Activated T-helper 2 cell treated with anti-CD3 and anti-CD28 coated beads, Interferon-gamma antibody, Interleukin-2, Interleukin-4, amounts not matched to agents 10 μg/mL and 5 μg/mL and 100 μg/mL, durations not matched to agents 14 hours and 24 hours and 36 hours (primary cell): Measurements from ENCODE around the gene ECPAS. TPM values are rescaled to one million over a fixed set of nuclear protein-coding genes. Genes with fewer than 3 reads are reported as not detected.
A peak's percentile ranks its signal among the peaks of the same experiment; 100 is the strongest.
"Not testable (repeated sequence)": the region's sequence is repeated elsewhere in the genome, so short reads cannot be mapped to it uniquely, and the experiment has no call there.

Experiments used
- DNase-seq: peaks from one replicate; pipeline ENCODE4 v3.0.0; 2021; ENCODE audit warnings: low spot score
- H3K27ac Mint-ChIP-seq: one replicate; pipeline ENCODE4 v1.8.0; 2021; ENCODE audit warnings: mixed read lengths
- H3K27me3 Mint-ChIP-seq: one replicate; pipeline ENCODE4 v1.8.0; 2021; ENCODE audit warnings: low read depth, mixed read lengths
- H3K36me3 Mint-ChIP-seq: one replicate; pipeline ENCODE4 v1.8.0; 2021; ENCODE audit warnings: low read depth, mixed read lengths
- H3K4me1 Mint-ChIP-seq: one replicate; pipeline ENCODE4 v1.8.0; 2021; ENCODE audit warnings: low read depth, mixed read lengths
- H3K4me3 Mint-ChIP-seq: one replicate; pipeline ENCODE4 v1.8.0; 2021; ENCODE audit warnings: low read depth, mild to moderate bottlenecking, moderate library complexity, mixed read lengths
- H3K9me3 Mint-ChIP-seq: one replicate; pipeline ENCODE4 v1.8.0; 2021; ENCODE audit warnings: mixed read lengths
- intact Hi-C: fragments of 100-400 bp; cut with micrococcal nuclease; formaldehyde crosslinking; loops from one replicate; pipeline ENCODE4 v1.15.1; 2023
- total RNA-seq: library from RNA; stranded (reverse); gene quantifications from 2 replicates; pipeline ENCODE4 v1.2.3, GENCODE V29; 2022

Gene ECPAS
- total RNA-seq, 1 donor from 2014 or later: 96.8 TPM

DNA sequence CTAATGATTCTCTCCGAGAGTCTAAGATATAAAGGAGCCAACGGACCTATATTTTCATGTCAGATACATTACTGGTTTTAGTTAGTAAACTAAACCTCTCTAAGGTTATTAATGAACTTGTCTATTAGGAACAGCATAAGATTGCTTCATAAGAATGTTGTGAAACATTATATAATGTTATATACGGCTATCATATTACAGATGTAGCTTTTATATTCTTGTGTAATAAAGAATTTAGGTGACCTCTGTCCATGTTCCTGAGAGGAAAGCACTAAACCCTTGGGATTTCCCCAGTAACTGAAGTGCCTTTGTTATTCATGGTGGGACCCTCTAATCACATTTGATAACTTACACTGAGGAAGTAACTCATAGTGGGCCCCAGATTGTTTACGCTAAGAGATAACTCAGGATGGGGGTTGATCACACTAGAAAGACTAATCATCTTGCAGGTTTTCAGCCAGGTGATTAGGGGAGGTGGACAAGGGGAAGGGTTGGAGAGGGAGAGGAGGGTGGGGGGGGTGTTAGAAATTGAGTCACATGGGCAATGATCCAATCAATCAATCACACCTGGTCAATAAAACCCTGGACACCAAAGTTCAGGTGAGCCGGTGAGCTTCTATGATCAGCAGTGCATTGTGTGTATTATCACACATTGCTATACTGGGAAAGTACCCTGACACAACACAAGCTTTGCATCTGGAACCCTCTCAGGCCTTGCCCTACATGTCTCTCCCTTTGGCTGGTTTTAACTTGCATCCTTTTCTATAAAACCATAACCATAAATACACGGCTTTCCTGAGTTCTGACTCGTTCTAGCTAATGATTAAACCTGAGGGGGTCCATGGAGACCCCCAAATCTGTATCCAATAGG lies 25.8 kb downstream of the ECPAS start:
- H3K4me3 Mint-ChIP-seq: no peak overlapping the region
- H3K27me3 Mint-ChIP-seq: no peaks in the 10 kb centered on the region
- intact Hi-C loops: no loop called here
- peaks cover 21% of the 10 kb centered on the region for H3K9me3 Mint-ChIP-seq
- no peak for DNase-seq
- peaks cover 17% of the 10 kb centered on the region for H3K36me3 Mint-ChIP-seq
- H3K4me1 Mint-ChIP-seq: peaks cover 17% of the 10 kb centered on the region
- no peak overlapping the region for H3K27ac Mint-ChIP-seq

DNA sequence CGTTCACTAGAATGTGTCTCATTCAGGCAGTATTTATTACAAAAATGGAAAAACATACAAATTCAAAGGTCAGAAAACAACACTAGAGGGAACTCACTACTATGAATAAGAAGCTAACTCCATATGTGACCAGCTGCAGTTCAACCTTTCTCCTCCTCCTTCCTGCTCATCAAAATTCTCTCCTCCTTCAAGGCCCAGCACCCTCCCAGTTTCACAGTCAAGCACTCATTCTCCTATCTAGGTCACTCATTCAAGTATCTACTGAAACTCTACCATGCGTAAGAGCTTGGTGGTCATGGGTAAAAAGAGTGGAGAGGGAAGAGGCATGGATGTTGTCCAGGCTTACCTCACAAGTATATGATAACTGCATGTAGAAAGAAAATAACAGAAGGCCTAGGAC lies 27.7 kb downstream of the ECPAS start:
- Mint-ChIP-seq H3K36me3 (peaks cover 4% of the 10 kb centered on the region), H3K4me1 (peaks cover 23% of the 10 kb centered on the region), H3K27ac (no peak overlapping the region), H3K27me3 (no peaks in the 10 kb centered on the region), H3K4me3 (no peak overlapping the region), H3K9me3 (peaks cover 7% of the 10 kb centered on the region)
- no peak for DNase-seq
- intact Hi-C loops: no loop called here

DNA sequence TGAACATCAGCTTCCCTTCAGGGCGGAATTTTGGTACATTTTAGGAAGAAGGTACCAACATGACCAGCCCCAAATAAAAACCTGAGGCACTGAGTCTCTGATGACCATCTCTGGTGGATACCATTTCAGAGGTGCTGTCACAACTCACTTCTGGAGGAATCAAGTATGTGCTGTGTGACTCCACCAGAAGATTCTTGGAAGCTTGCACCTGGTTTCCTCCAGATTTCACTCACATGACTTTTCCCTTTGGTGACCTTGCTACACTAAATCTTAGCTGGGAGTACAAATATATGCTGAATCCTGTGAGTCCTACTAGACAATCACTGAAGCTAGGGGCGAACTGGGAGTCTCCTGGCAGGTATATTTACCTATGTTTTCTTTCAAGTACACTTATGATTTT lies 28.5 kb downstream of the ECPAS start:
- H3K36me3 Mint-ChIP-seq: peaks cover 3% of the 10 kb centered on the region
- no peak overlapping the region for H3K4me3 Mint-ChIP-seq
- peaks cover 24% of the 10 kb centered on the region for H3K4me1 Mint-ChIP-seq

GRCh38 chr9:111454751-111455150 lies 29.4 kb downstream of the ECPAS start:
- no peak overlapping the region for H3K4me3 Mint-ChIP-seq
- H3K9me3 Mint-ChIP-seq: no peaks in the 10 kb centered on the region
- H3K4me1 Mint-ChIP-seq: peaks cover 24% of the 10 kb centered on the region
- H3K36me3 Mint-ChIP-seq: peaks cover 10% of the 10 kb centered on the region
- no peak overlapping the region for H3K27ac Mint-ChIP-seq
- H3K27me3 Mint-ChIP-seq: no peaks in the 10 kb centered on the region
- intact Hi-C loops: no loop called here
- no peak for DNase-seq

More for the DNA sequence above, 28.5 kb downstream of the ECPAS start:
- H3K9me3 Mint-ChIP-seq: peaks cover under 1% of the 10 kb centered on the region
- intact Hi-C loops: no loop called here
- no peak overlapping the region for H3K27ac Mint-ChIP-seq
- no peaks in the 10 kb centered on the region for H3K27me3 Mint-ChIP-seq
- no peak for DNase-seq

DNA sequence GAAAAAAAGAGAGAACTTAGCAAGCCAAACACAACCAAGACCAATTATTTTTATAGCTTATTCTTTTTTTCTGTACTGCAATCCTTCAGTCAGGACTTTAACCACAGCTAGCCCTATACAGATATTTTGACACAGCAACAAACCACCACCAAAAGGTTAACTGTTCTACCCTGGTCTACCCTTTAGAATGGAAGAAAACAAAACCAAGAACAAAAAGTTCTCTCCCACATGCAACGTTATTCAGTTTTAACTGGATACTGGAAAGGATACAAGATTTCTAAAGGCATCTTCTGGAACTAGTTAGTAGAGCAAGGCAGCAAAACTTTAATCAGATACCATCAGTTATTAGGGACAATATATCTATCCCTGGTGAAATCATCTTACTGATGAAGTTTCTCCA lies 32.6 kb downstream of the ECPAS start:
- no peak overlapping the region for H3K27ac Mint-ChIP-seq
- peaks cover 16% of the 10 kb centered on the region for H3K4me1 Mint-ChIP-seq
- H3K36me3 Mint-ChIP-seq: peaks cover 24% of the 10 kb centered on the region
- no peaks in the 10 kb centered on the region for H3K9me3 Mint-ChIP-seq
- no peak overlapping the region for H3K4me3 Mint-ChIP-seq
- no peaks in the 10 kb centered on the region for H3K27me3 Mint-ChIP-seq
- intact Hi-C loops: no loop called here
- DNase-seq: no peak

- Mint-ChIP-seq H3K4me1 (peaks cover 9% of the 10 kb centered on the region), H3K4me3 (no peak overlapping the region), H3K36me3 (peaks cover 38% of the 10 kb centered on the region), H3K27me3 (no peaks in the 10 kb centered on the region), H3K9me3 (no peaks in the 10 kb centered on the region), H3K27ac (no peak overlapping the region)
- intact Hi-C loops: no loop called here
- DNase-seq: no peak
Observed at GRCh38 chr9:111450124-111450523, 34.1 kb downstream of the ECPAS start.

GRCh38 chr9:111449705-111450104 lies 34.5 kb downstream of the ECPAS start:
- H3K4me1 Mint-ChIP-seq: peaks cover 9% of the 10 kb centered on the region
- intact Hi-C loops: no loop called here
- DNase-seq: no peak
- no peak overlapping the region for H3K4me3 Mint-ChIP-seq
- H3K27me3 Mint-ChIP-seq: no peaks in the 10 kb centered on the region
- H3K36me3 Mint-ChIP-seq: peaks cover 39% of the 10 kb centered on the region
- no peaks in the 10 kb centered on the region for H3K9me3 Mint-ChIP-seq
- no peak overlapping the region for H3K27ac Mint-ChIP-seq

GRCh38 chr9:111445799-111446198 lies 38.4 kb downstream of the ECPAS start:
- intact Hi-C loops, H3K9me3 Mint-ChIP-seq, DNase-seq, H3K27me3 Mint-ChIP-seq, H3K4me3 Mint-ChIP-seq, H3K4me1 Mint-ChIP-seq: not testable (repeated sequence)
- peaks cover 62% of the 10 kb centered on the region for H3K36me3 Mint-ChIP-seq
- peak overlapping the region; percentile 42 for H3K27ac Mint-ChIP-seq

GRCh38 chr9:111443454-111443853 lies 40.7 kb downstream of the ECPAS start:
- Mint-ChIP-seq H3K27ac (no peak overlapping the region), H3K36me3 (peaks cover 70% of the 10 kb centered on the region), H3K9me3 (no peaks in the 10 kb centered on the region), H3K4me3 (no peak overlapping the region), H3K4me1 (peaks cover 10% of the 10 kb centered on the region), H3K27me3 (no peaks in the 10 kb centered on the region)
- intact Hi-C loops: no loop called here
- no peak for DNase-seq

GRCh38 chr9:111442360-111443027 lies 41.7 kb downstream of the ECPAS start:
- peaks cover 10% of the 10 kb centered on the region for H3K4me1 Mint-ChIP-seq
- H3K27me3 Mint-ChIP-seq: no peaks in the 10 kb centered on the region
- DNase-seq: no peak
- no peak overlapping the region for H3K4me3 Mint-ChIP-seq
- no peak overlapping the region for H3K27ac Mint-ChIP-seq
- H3K9me3 Mint-ChIP-seq: no peaks in the 10 kb centered on the region
- peaks cover 70% of the 10 kb centered on the region for H3K36me3 Mint-ChIP-seq
- intact Hi-C loops: no loop called here

DNA sequence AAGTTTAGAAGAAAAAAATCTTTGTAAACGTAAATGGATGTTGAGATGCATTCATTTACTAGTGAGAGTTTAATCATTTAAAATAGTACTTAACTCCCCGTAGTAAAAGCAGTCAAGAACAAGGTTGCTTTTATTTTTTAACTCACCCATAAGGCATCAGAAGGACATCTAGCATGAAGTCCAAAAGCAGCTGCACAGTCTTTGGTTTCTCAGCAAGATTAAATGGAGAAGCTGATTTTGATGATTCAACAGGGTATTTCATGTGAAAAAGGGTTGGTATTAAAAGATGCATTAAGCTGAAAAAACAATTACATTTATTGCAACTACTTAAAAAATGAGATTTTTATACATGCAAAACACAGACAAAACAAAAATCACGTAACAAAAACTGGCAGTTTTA lies 44.0 kb downstream of the ECPAS start:
- intact Hi-C loops: no loop called here
- Mint-ChIP-seq H3K36me3 (peaks cover 64% of the 10 kb centered on the region), H3K9me3 (no peaks in the 10 kb centered on the region), H3K27ac (no peak overlapping the region), H3K27me3 (no peaks in the 10 kb centered on the region), H3K4me1 (peaks cover 10% of the 10 kb centered on the region), H3K4me3 (no peak overlapping the region)
- no peak for DNase-seq

DNA sequence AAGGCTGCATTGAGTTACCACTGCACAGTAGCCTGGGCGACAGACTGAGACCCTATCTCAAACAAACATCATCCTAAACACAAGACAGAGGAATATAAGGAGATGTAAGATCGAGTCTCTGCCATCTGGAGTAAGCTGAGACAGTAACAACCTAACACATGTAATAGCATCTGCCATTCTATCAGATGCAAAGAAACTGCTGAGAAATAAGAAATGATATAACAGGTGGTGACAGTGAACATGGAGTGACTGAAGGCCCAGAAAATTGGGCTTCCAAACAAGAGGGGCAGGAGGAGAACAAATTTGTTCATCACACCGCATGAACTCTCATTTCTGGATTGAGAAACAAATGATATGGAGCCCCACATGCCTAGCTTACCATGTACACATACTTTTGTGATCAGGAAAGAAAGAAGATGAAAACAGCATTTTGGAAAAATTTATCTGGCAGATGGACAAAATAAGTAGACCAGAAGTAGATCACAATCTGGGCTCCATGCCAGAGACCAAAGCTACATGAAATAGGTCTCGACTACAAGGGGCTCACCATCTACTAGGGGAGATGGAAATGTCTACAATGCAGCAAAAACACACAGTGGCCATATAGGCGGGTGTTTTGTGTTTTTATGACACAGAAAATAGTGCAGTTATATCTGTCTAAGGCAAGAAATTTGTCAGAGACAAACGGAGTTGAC lies 45.5 kb downstream of the ECPAS start:
- no peaks in the 10 kb centered on the region for H3K27me3 Mint-ChIP-seq

GRCh38 chr9:111436571-111436970 lies 47.6 kb downstream of the ECPAS start:
- Mint-ChIP-seq H3K4me3 (no peak overlapping the region), H3K27ac (no peak overlapping the region), H3K27me3 (no peaks in the 10 kb centered on the region), H3K4me1 (peaks cover 1% of the 10 kb centered on the region), H3K36me3 (peaks cover 59% of the 10 kb centered on the region), H3K9me3 (no peaks in the 10 kb centered on the region)
- DNase-seq: no peak
- intact Hi-C loops: no loop called here

More for the DNA sequence above, 45.5 kb downstream of the ECPAS start:
- no peak for DNase-seq
- peaks cover 6% of the 10 kb centered on the region for H3K4me1 Mint-ChIP-seq
- H3K36me3 Mint-ChIP-seq: peaks cover 58% of the 10 kb centered on the region
- intact Hi-C loops: no loop called here
- no peak overlapping the region for H3K27ac Mint-ChIP-seq
- no peak overlapping the region for H3K4me3 Mint-ChIP-seq
- no peaks in the 10 kb centered on the region for H3K9me3 Mint-ChIP-seq
